HFF-Myc (cell line): ENCODE measurements around the gene NMS.
"Not testable (repeated sequence)": the region's sequence is repeated elsewhere in the genome, so short reads cannot be mapped to it uniquely, and the experiment has no call there.

Source experiments
- DNase-seq: peaks from one replicate; pipeline ENCODE4 v3.0.0-alpha.2; 2011; ENCODE audit warnings: low read depth; ENCODE audit errors: extremely low read depth
- H3K4me3 ChIP-seq: replicated peaks from 2 replicates; pipeline ENCODE4 v1.5.1; 2011; ENCODE audit warnings: low read depth, mild to moderate bottlenecking, control low read depth, low read length
- CTCF ChIP-seq: IDR thresholded peaks from 2 replicates; pipeline ENCODE4 v1.5.1; 2012; ENCODE audit warnings: mild to moderate bottlenecking, low read depth, low read length, control low read depth; ENCODE audit errors: missing control alignments

Gene NMS

GRCh38 chr2:100451734-100452133 is 18.5 kb upstream of the NMS start:
- no peak for TF ChIP-seq CTCF
- DNase-seq, result no peak
- H3K4me3 ChIP-seq, result no peak overlapping the region

GRCh38 chr2:100453853-100454252 is 16.4 kb upstream of the NMS start:
- no peak for DNase-seq
- no peak for TF ChIP-seq CTCF
- H3K4me3 ChIP-seq, result no peak overlapping the region

- DNase-seq, H3K4me3 ChIP-seq: not testable (repeated sequence)
These were observed 13.9 kb upstream of the NMS start for GRCh38 chr2:100456357-100456756.

GRCh38 chr2:100460904-100461530 is 9.3 kb upstream of the NMS start:
- no peak for TF ChIP-seq CTCF
- DNase-seq, result no peak
- no peak overlapping the region for H3K4me3 ChIP-seq

- TF ChIP-seq CTCF, result no peak
- DNase-seq, result no peak
- H3K4me3 ChIP-seq, result no peak overlapping the region
These were observed 724 bp downstream of the NMS start for GRCh38 chr2:100470898-100471514.

- H3K4me3 ChIP-seq, result no peak overlapping the region
These were observed 6.3 kb downstream of the NMS start for GRCh38 chr2:100476606-100477005.

GRCh38 chr2:100482741-100483140 is 12.5 kb downstream of the NMS start:
- no peak for DNase-seq
- TF ChIP-seq CTCF, result peak; percentile 36
- H3K4me3 ChIP-seq, result no peak overlapping the region

More at GRCh38 chr2:100476606-100477005, 6.3 kb downstream of the NMS start:
- no peak for DNase-seq
- no peak for TF ChIP-seq CTCF
